Retinal pigment epithelial cell (primary cell): ENCODE results near the gene ZGLP1.

ENCODE experiments used
- DNase-seq: peaks from one replicate; pipeline ENCODE4 v3.0.0-alpha.2; 2010; ENCODE audit warnings: low read depth
- H3K4me3 ChIP-seq: 2 replicates; pipeline ENCODE4 v1.5.1; 2011; ENCODE audit warnings: mild to moderate bottlenecking, low read length, control low read depth, moderate library complexity
- CTCF ChIP-seq: conservative IDR thresholded peaks from 2 replicates; pipeline ENCODE4 v1.5.1; 2011; ENCODE audit warnings: low read depth, low read length, control low read depth, inconsistent platforms

The ZGLP1 gene

GRCh38 chr19:10291554-10292205 is 17.9 kb downstream of the ZGLP1 start:
- no peak for TF ChIP-seq CTCF
- DNase-seq: no peak
- H3K4me3 ChIP-seq: peak overlapping the region; percentile 30

GRCh38 chr19:10290876-10291553 is 18.6 kb downstream of the ZGLP1 start:
- no peak for TF ChIP-seq CTCF
- peak overlapping the region; percentile 30 for H3K4me3 ChIP-seq
- DNase-seq: no peak

GRCh38 chr19:10290357-10290875 is 19.2 kb downstream of the ZGLP1 start:
- H3K4me3 ChIP-seq: no peak overlapping the region
- no peak for DNase-seq
- TF ChIP-seq CTCF: no peak

GRCh38 chr19:10289836-10290356 is 19.7 kb downstream of the ZGLP1 start, which contains the start of gene ICAM5:
ICAM5 (plus strand) TSS chr19:10289952; CDS start chr19:10290044, 92 bp downstream.
- H3K4me3 ChIP-seq: peak within 1 kb of the TSS; percentile 36
- DNase-seq: no peak
- TF ChIP-seq CTCF: no peak

GRCh38 chr19:10289167-10289835 is 20.3 kb downstream of the ZGLP1 start:
- no peak for TF ChIP-seq CTCF
- no peak for DNase-seq
- peak overlapping the region; percentile 36 for H3K4me3 ChIP-seq

GRCh38 chr19:10288662-10289166 is 20.9 kb downstream of the ZGLP1 start:
- DNase-seq: no peak
- TF ChIP-seq CTCF: no peak
- H3K4me3 ChIP-seq: peak overlapping the region; percentile 36
